ENCODE data around the gene CYP2C9. TPM values are rescaled to one million over a fixed set of nuclear protein-coding genes. Genes with fewer than 3 reads are reported as not detected.
A peak's percentile ranks its signal among the peaks of the same experiment; 100 is the strongest.
"Not testable (repeated sequence)": the region's sequence is repeated elsewhere in the genome, so short reads cannot be mapped to it uniquely, and the experiment has no call there.

CYP2C9 gene
- total RNA-seq = under 1 TPM in 1 of 2 donors, not detected in 1; 0.18 TPM
- long read RNA-seq = 0 reads

GRCh38 chr10:94938383-94938782 is at the start of gene CYP2C9:
CYP2C9 (plus strand) TSS chr10:94938658; CDS start chr10:94938683, 25 bp downstream.
- DNase-seq (no peak), ATAC-seq (no peak)
- intact Hi-C loops (cut with DNase I) = no loop called here

GRCh38 chr10:94889123-94889522 is 49.3 kb upstream of the CYP2C9 start:
- DNase-seq = no peak
- no peak for ATAC-seq
- intact Hi-C loops (cut with DNase I) = no loop called here

- no peak for DNase-seq
- ATAC-seq = no peak
- intact Hi-C loops (cut with DNase I) = no loop called here
Observed at GRCh38 chr10:94890264-94891022, 48.0 kb upstream of the CYP2C9 start.

GRCh38 chr10:94898414-94898813 is 40.0 kb upstream of the CYP2C9 start:
- DNase-seq; intact Hi-C loops (cut with DNase I); ATAC-seq: not testable (repeated sequence)

GRCh38 chr10:94902080-94902479 is 36.4 kb upstream of the CYP2C9 start:
- ATAC-seq (no peak), DNase-seq (no peak)
- intact Hi-C loops (cut with DNase I) = no loop called here

- ATAC-seq (peak in 1 of 2 donors; percentile 43), DNase-seq (no peak)
- intact Hi-C loops (cut with DNase I) = no loop called here
Observed at GRCh38 chr10:94902570-94902969, 35.9 kb upstream of the CYP2C9 start.

- ATAC-seq; DNase-seq; intact Hi-C loops (cut with DNase I): not testable (repeated sequence)
Observed at GRCh38 chr10:94904506-94905148, 33.8 kb upstream of the CYP2C9 start.

GRCh38 chr10:94916423-94916822 is 22.0 kb upstream of the CYP2C9 start:
- DNase-seq = no peak
- intact Hi-C loops (cut with DNase I) = no loop called here
- no peak for ATAC-seq

GRCh38 chr10:94936721-94937120 is 1.7 kb upstream of the CYP2C9 start:
- intact Hi-C loops (cut with DNase I) = no loop called here
- ATAC-seq (no peak), DNase-seq (no peak)

- intact Hi-C loops (cut with DNase I); ATAC-seq; DNase-seq: not testable (repeated sequence)
Observed at GRCh38 chr10:94943432-94944103, 5.1 kb downstream of the CYP2C9 start.

- DNase-seq; ATAC-seq; intact Hi-C loops (cut with DNase I): not testable (repeated sequence)
Observed at GRCh38 chr10:94946181-94946580, 7.7 kb downstream of the CYP2C9 start.

GRCh38 chr10:94963901-94964300 is 25.4 kb downstream of the CYP2C9 start:
- peak in 1 of 2 donors; percentile 34 for ATAC-seq
- no peak for DNase-seq
- intact Hi-C loops (cut with DNase I) = no loop called here

- intact Hi-C loops (cut with DNase I) = no loop called here
- ATAC-seq = no peak
- no peak for DNase-seq
Observed at GRCh38 chr10:94983555-94983954, 45.1 kb downstream of the CYP2C9 start.

- no peak for DNase-seq
- intact Hi-C loops (cut with DNase I) = no loop called here
Observed at GRCh38 chr10:94989192-94989591, 50.7 kb downstream of the CYP2C9 start.

GRCh38 chr10:94991243-94991888 is 52.9 kb downstream of the CYP2C9 start:
- intact Hi-C loops (cut with DNase I) = no loop called here
- ATAC-seq = no peak
- no peak for DNase-seq

More at GRCh38 chr10:94989192-94989591, 50.7 kb downstream of the CYP2C9 start:
- ATAC-seq = no peak

GRCh38 chr10:94992811-94993210 is 54.4 kb downstream of the CYP2C9 start:
- intact Hi-C loops (cut with DNase I) = no loop called here
- DNase-seq = no peak
- no peak for ATAC-seq

GRCh38 chr10:94997741-94998174 is 59.3 kb downstream of the CYP2C9 start:
- ATAC-seq (no peak), DNase-seq (no peak)
- intact Hi-C loops (cut with DNase I) = no loop called here

- ATAC-seq = no peak
- intact Hi-C loops (cut with DNase I) = no loop called here
Observed at GRCh38 chr10:95026461-95026860, 88.0 kb downstream of the CYP2C9 start.

GRCh38 chr10:95031656-95032055 is 93.2 kb downstream of the CYP2C9 start:
- DNase-seq (no peak), ATAC-seq (no peak)
- intact Hi-C loops (cut with DNase I) = no loop called here

More at GRCh38 chr10:95026461-95026860, 88.0 kb downstream of the CYP2C9 start:
- DNase-seq = no peak

Measured in left cardiac atrium (tissue), 4 donors.